ENCODE data around the gene IL2RA. TPM values are rescaled to one million over a fixed set of nuclear protein-coding genes. Genes with fewer than 3 reads are reported as not detected.
A peak's percentile ranks its signal among the peaks of the same experiment; 100 is the strongest.

Gene IL2RA
- total and polyA plus RNA-seq, 2 experiments from 2014 or later, result not detected

GRCh38 chr10:6083523-6084475 is 21.6 kb upstream of the IL2RA start:
- no peaks in the 10 kb centered on the region for H3K36me3 ChIP-seq (ENCODE audit: insufficient read depth)
- ATAC-seq, result no peak
- TF ChIP-seq CREB1 (CRISPR knock-in tag; IDR thresholded peaks at IDR 0.05; ENCODE audit: low read depth) (no peak), ZNF114 (CRISPR knock-in tag; IDR thresholded peaks at IDR 0.05) (no peak), JUNB (IDR thresholded peaks at IDR 0.05; ENCODE audit: unreplicated experiment) (no peak), ZNF462 (CRISPR knock-in tag; IDR thresholded peaks at IDR 0.05) (no peak), EZH2phosphoT487 (IDR thresholded peaks at IDR 0.05; ENCODE audit: unreplicated experiment) (no peak), STAT1 (IDR thresholded peaks at IDR 0.05; ENCODE audit: unreplicated experiment) (no peak), ETS1 (IDR thresholded peaks at IDR 0.05) (no peak), POLR2AphosphoS5 (IDR thresholded peaks at IDR 0.05; ENCODE audit: low read depth) (no peak), ZNF331 (CRISPR knock-in tag; IDR thresholded peaks at IDR 0.05; ENCODE audit: low read depth) (no peak), EZH2 (IDR thresholded peaks at IDR 0.05; ENCODE audit: low read depth, unreplicated experiment) (no peak), REST (IDR thresholded peaks at IDR 0.05; ENCODE audit: unreplicated experiment) (no peak), CTCF (conservative IDR thresholded peaks at IDR 0.05; ENCODE audit: low read depth in 2 of 2) (no peak), NANOG (IDR thresholded peaks at IDR 0.05; ENCODE audit: borderline replicate concordance) (no peak)
- Mint-ChIP-seq H3K27me3 (ENCODE audit: insufficient read depth, low read depth, poor library complexity) (peaks cover 3% of the 10 kb centered on the region), H3K27ac (no peak overlapping the region), H3K9me3 (no peaks in the 10 kb centered on the region; the same call in 1 of the 3 replicates), H3K4me3 (no peak overlapping the region), H3K4me1 (peaks cover 21% of the 10 kb centered on the region), H3K36me3 (ENCODE audit: low read depth) (no peaks in the 10 kb centered on the region; the same call in 2 of the 3 replicates)
- H2AFZ ChIP-seq, result peak overlapping the region; percentile 73
- no peaks in the 10 kb centered on the region for H3K79me2 ChIP-seq (replicated peaks; ENCODE audit: insufficient read depth)
- H3K4me2 ChIP-seq, result no peak overlapping the region
- H3K27me3 ChIP-seq (ENCODE audit: insufficient read depth), result no peaks in the 10 kb centered on the region
- H3F3A ChIP-seq (replicated peaks; ENCODE audit: low read depth), result no peaks in the 10 kb centered on the region
- no peak overlapping the region for H3K27ac ChIP-seq (ENCODE audit: low read depth)
- no peaks in the 10 kb centered on the region for H3K9me2 ChIP-seq (ENCODE audit: insufficient read depth)
- no peaks in the 10 kb centered on the region for H4K20me1 ChIP-seq (replicated peaks; ENCODE audit: insufficient read depth)
- H3K4me1 ChIP-seq (ENCODE audit: insufficient read depth), result peaks cover 6% of the 10 kb centered on the region
- no peak overlapping the region for H3K4me3 ChIP-seq
- DNase-seq (ENCODE audit: low spot score), result no peak

Measured in GM23338 (cell line).